Neural crest cell (in vitro differentiated cells): Measurements from ENCODE around the gene NMD3. TPM values are rescaled to one million over a fixed set of nuclear protein-coding genes. Genes with fewer than 3 reads are reported as not detected.

ENCODE experiments used
- DNase-seq: peaks from one replicate; pipeline ENCODE4 v3.0.0; 2021; ENCODE audit warnings: low read depth, mixed read lengths, low spot score
- H3K27ac Mint-ChIP-seq: one replicate; pipeline ENCODE4 v1.8.0; 2021; ENCODE audit warnings: mild to moderate bottlenecking, mixed read lengths; ENCODE audit not compliant: unreplicated experiment
- H3K27me3 Mint-ChIP-seq: 2 replicates; pipeline ENCODE4 v1.8.0; 2021; ENCODE audit warnings: low read depth, mild to moderate bottlenecking, mixed read lengths
- H3K36me3 Mint-ChIP-seq: 2 replicates; pipeline ENCODE4 v1.8.0; 2021; ENCODE audit warnings: low read depth, mild to moderate bottlenecking, mixed read lengths
- H3K4me1 Mint-ChIP-seq: 2 replicates; pipeline ENCODE4 v1.8.0; 2021; ENCODE audit warnings: mixed read lengths
- H3K4me3 Mint-ChIP-seq: one replicate; pipeline ENCODE4 v1.8.0; 2021; ENCODE audit warnings: mild to moderate bottlenecking, mixed read lengths
- H3K9me3 Mint-ChIP-seq: 2 replicates; pipeline ENCODE4 v1.8.0; 2021; ENCODE audit warnings: mixed read lengths
- CTCF ChIP-seq: fragments of 200-600 bp; sonication (generic); conservative IDR thresholded peaks from 2 replicates; pipeline ENCODE4 v1.5.0; 2021; ENCODE audit warnings: antibody characterized with exemption, mild to moderate bottlenecking
- total RNA-seq: library from RNA; stranded (reverse); gene quantifications from 2 replicates; pipeline ENCODE4 v1.2.1, GENCODE V29; 2021

NMD3 gene
- total RNA-seq, 1 donor from 2014 or later: 42.0 TPM

DNA sequence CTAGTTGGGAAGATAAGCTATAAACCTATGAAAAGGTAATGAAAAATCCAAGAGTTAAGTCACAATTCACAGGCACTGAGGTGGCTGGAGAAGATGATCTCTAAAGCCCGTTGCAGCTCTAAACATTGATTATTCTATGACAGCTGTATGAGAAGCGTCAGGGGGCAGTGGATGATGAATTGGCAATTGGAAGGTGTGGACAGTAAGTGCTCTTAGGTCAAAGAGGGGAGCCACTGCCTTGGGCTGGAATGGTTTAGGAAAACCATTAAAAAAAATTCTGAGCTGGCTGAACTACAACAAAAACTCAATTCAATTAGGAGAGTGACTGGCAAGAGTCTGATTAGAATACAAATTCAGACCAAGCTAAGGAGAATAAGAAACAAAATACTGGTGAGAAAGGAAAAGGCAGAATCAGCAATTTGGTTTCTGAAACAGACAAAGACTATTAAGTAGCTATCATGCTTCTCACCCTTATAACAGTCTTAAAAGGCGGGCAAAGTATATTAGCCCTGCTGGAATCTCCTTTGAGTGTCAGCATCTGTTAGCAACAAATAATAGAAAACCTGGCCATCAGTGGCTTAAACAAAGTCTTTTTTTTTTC is 8.8 kb upstream of the NMD3 start:
- no peaks in the 10 kb centered on the region for H3K36me3 Mint-ChIP-seq
- no peak for DNase-seq
- H3K4me3 Mint-ChIP-seq: no peak overlapping the region
- H3K27me3 Mint-ChIP-seq: no peaks in the 10 kb centered on the region
- H3K4me1 Mint-ChIP-seq: peaks cover 7% of the 10 kb centered on the region
- no peak for TF ChIP-seq CTCF
- H3K9me3 Mint-ChIP-seq: no peaks in the 10 kb centered on the region
- no peak overlapping the region for H3K27ac Mint-ChIP-seq

DNA sequence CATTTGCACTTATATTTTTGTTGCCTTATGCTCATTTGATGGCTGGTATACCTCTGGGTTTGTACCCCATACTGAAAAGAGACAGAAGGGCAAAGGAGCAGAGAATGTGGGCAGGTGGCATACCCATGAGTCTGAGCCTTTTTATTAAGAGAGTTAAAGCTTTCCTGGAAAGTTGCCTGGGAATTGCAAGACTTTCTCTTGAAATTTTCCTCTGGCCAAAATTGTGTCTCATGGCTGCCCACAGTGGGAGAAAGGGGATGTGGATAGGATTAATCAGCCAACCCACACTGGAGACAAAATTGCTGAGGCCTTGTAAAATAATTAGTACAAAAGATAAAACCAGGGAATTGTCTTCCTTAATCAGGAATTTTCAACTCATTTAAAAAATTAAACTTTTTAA is 8.2 kb upstream of the NMD3 start:
- H3K27ac Mint-ChIP-seq: no peak overlapping the region
- peaks cover 7% of the 10 kb centered on the region for H3K4me1 Mint-ChIP-seq
- H3K36me3 Mint-ChIP-seq: no peaks in the 10 kb centered on the region
- TF ChIP-seq CTCF: no peak
- H3K27me3 Mint-ChIP-seq: no peaks in the 10 kb centered on the region
- no peak for DNase-seq
- H3K9me3 Mint-ChIP-seq: no peaks in the 10 kb centered on the region
- no peak overlapping the region for H3K4me3 Mint-ChIP-seq

GRCh38 chr3:161213644-161214043 is 7.5 kb upstream of the NMD3 start:
- no peak for TF ChIP-seq CTCF
- Mint-ChIP-seq H3K4me3 (no peak overlapping the region), H3K27me3 (no peaks in the 10 kb centered on the region), H3K9me3 (no peaks in the 10 kb centered on the region), H3K4me1 (peaks cover 7% of the 10 kb centered on the region), H3K36me3 (no peaks in the 10 kb centered on the region), H3K27ac (no peak overlapping the region)
- no peak for DNase-seq

- no peak for TF ChIP-seq CTCF
- Mint-ChIP-seq H3K27ac (no peak overlapping the region), H3K4me3 (no peak overlapping the region), H3K4me1 (peaks cover 15% of the 10 kb centered on the region), H3K27me3 (no peaks in the 10 kb centered on the region), H3K36me3 (peaks cover 2% of the 10 kb centered on the region), H3K9me3 (peaks cover 4% of the 10 kb centered on the region)
- DNase-seq: no peak
Observed at GRCh38 chr3:161215185-161215584, 5.9 kb upstream of the NMD3 start.

- no peak overlapping the region for H3K4me3 Mint-ChIP-seq
- peaks cover 2% of the 10 kb centered on the region for H3K36me3 Mint-ChIP-seq
- H3K27ac Mint-ChIP-seq: no peak overlapping the region
- no peak for TF ChIP-seq CTCF
- DNase-seq: no peak
- H3K9me3 Mint-ChIP-seq: peaks cover 5% of the 10 kb centered on the region
- peaks cover 28% of the 10 kb centered on the region for H3K4me1 Mint-ChIP-seq
- no peaks in the 10 kb centered on the region for H3K27me3 Mint-ChIP-seq
Observed at GRCh38 chr3:161217496-161217895, 3.6 kb upstream of the NMD3 start.

DNA sequence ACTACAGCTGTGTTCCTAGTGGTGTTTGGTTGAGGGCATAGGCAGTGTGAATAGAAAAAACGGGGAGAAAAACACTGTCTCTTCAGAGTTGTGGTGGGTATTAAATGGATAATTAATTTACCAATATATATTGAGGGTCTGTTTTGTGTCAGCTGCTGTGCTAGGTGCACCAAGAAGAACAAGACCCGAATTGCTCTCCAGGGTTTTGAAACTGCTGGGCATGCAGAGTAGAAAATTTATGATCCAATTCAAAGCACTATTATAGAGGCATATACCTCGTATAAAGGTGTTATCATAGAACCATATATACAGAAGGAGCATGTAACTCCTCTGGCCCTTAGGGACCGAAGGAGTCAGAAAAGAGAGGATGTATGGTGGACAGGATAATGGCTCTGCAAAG is 1.6 kb upstream of the NMD3 start:
- no peaks in the 10 kb centered on the region for H3K27me3 Mint-ChIP-seq
- peak overlapping the region; percentile 94 for H3K4me3 Mint-ChIP-seq
- DNase-seq: no peak
- H3K9me3 Mint-ChIP-seq: peaks cover 5% of the 10 kb centered on the region
- peaks cover 2% of the 10 kb centered on the region for H3K36me3 Mint-ChIP-seq
- TF ChIP-seq CTCF: no peak
- H3K4me1 Mint-ChIP-seq: peaks cover 40% of the 10 kb centered on the region
- H3K27ac Mint-ChIP-seq: no peak overlapping the region
